ENCODE measurements around the gene ZG16.
"Not testable (repeated sequence)": the region's sequence is repeated elsewhere in the genome, so short reads cannot be mapped to it uniquely, and the experiment has no call there.

ZG16 gene, protein sequence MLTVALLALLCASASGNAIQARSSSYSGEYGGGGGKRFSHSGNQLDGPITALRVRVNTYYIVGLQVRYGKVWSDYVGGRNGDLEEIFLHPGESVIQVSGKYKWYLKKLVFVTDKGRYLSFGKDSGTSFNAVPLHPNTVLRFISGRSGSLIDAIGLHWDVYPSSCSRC

GRCh38 chr16:29777576-29778350 lies at the start of gene ZG16:
TSS of gene ZG16 (plus strand) at chr16:29778256. CDS start at chr16:29779267, 1,011 bp downstream.
- no peak for DNase-seq

GRCh38 chr16:29729116-29729521 lies 48.9 kb upstream of the ZG16 start:
- DNase-seq: peak in 6 of 56 donors; percentile 1 to 10 (median 5)

DNA sequence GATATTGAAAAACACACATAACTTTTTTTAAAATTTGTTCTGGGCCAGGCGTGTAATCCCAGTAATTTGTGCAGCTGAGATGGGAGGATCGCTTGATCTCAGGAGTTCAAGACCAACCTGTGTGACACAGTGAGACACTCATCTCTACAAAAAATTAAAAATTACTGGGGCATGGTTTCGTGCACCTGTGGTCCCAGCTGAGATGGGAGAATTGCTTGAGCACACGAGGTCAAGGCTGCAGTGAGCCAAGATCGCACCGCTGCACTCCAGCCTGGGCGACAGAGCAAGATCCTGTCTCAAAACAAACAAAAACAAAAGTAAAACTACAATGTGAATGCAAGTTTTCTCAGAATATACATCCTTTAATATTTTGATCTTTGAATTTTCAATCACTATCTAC lies 47.4 kb upstream of the ZG16 start:
- DNase-seq: no peak

DNA sequence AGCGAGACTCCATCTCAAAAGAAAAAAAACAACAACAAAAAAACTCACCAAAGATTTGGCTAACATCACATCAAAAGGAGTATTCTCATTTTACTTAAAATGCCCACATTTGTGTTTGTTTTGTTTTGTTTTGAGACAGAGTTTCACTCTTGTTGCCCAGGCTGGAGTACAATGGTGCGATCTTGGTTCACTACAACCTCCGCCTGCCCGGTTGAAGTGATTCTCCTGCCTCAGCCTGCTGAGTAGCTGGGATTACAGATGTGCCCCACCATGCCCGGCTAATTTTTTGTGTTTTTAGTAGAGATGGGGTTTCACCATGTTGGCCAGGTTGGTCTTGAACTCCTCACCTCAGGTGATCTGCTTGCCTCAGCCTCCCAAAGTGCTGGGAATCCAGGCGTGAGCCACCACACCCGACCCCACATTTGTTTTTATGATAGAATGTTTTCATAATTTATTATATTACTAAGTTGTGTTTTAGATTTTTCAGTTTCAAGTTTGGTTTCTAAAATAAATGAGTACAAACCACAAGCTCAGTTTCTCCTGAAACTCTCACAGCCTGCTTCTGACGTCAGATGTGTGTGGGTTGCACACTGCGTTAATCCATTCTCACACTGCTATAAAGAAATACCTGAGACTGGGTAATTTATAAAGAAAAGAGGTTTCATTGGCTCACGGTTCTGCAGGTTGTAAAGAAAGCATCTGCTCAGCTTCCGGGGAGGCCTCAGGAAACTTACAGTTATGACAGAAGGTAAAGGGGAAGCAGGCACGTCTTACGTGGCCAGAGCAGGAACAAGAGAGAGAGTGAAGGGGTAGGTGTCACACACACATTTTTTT lies 46.1 kb upstream of the ZG16 start:
- not testable (repeated sequence) for DNase-seq

DNA sequence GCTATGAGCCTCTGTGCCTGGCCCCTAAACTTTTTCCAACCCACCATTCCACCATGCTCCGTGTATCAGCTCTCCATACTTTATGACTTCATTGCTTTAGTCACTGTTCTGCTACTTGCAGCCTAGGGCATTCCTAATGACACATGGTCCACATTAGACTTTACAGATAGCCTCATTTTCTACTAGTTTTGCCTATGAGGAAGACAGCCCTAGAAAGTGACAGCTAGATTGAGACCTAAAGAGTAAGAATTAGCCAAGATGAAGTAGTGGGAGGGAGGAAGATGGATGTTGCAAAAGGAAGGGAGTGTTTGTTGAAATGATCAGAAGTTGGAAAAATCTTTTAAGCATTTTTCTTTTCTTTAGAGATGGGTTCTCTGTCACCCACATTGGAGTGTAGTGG lies 43.3 kb upstream of the ZG16 start:
- DNase-seq: no peak

DNA sequence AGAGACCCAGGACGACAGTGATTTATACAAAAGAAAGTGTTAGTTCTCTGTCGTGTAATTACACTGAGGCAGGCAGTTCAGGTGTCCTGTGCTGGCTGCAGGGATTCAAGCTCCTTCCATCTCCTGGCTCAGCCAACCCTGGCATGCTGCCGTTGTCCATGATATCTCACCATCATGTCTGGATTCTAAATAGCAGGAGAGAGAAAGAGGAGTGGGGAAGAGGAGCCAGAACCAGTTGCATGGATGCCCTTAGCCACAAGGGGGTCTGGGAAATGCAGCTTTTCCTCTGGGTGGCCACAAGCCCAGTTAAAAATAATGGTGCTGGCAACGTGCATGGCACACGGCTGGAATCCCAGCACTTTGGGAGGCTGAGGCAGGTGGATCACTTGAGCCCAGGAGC lies 41.9 kb upstream of the ZG16 start:
- no peak for DNase-seq

GRCh38 chr16:29736764-29737163 lies 41.3 kb upstream of the ZG16 start:
- no peak for DNase-seq

DNA sequence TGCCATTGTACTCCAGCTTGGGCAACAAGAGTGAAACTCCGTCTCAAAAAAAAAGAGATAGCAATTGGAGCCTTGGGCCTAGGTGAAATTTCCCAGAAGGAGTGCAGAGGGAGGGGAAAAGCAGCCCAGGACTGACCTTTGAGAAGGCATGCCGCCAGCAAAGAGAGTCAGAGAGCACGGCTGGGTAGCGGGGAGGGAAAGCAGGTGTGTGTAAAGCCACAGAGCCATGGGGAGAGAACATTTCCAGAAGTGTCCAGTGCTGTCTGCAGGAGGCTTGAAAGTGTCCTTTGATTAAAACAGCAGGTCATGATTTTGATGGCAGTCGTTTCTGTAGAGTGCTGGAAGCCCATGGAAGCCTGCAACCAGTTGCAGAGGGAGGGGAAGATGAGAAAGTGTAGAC lies 40.3 kb upstream of the ZG16 start:
- DNase-seq: no peak

DNA sequence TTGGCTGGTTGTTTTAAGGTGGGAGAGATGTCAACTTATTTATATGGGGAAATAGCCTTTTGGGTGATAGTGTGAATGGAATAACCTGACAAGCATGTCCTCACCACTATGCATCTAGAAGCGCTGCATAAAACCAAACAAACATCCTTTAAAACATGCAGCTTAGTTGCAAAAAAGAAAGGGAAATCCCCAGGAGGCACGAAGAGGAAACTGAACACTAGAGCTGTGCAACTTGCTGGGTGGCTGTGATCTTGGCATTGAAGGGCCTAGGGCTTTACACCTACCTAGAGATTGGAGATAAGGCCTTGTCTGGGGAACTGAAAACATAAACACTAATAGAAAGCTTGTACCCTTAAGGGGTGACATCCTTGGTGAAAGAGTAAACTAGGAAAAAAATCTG lies 39.5 kb upstream of the ZG16 start:
- no peak for DNase-seq

- not testable (repeated sequence) for DNase-seq
These were observed 38.0 kb upstream of the ZG16 start for GRCh38 chr16:29739927-29740629.

GRCh38 chr16:29740630-29741015 lies 37.4 kb upstream of the ZG16 start:
- not testable (repeated sequence) for DNase-seq

GRCh38 chr16:29742683-29743275 lies 35.3 kb upstream of the ZG16 start:
- no peak for DNase-seq

GRCh38 chr16:29743475-29743826 lies 34.6 kb upstream of the ZG16 start:
- DNase-seq: no peak

- DNase-seq: no peak
These were observed 34.1 kb upstream of the ZG16 start for GRCh38 chr16:29743827-29744531.

DNA sequence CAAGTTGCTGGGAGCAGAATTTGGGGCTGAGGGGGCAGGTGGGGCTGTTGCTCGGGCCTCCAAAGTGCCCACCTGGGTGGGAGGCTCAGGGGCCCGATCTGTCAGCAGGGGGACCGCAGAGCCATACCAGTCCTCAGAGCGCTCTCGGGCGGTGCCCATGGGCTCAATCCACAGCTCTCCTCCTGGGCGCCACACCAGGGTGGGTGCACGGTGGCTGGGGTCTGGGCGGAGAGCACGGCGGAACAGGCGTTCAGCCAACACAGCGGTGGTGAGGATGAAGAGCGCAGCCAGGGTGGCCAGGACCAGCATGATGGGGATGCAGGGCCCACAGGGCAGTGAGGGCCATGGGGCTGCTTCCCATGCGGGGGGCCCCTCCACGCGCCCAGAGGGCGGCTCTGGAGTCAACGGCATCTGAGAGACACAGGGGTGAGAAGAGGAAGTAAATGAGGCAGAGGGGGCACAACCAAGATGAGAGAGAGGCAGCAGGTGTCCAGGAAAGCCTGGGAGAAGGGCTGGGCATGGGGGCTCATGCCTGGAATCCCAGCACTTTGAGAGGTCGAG lies 33.4 kb upstream of the ZG16 start:
- no peak for DNase-seq

DNA sequence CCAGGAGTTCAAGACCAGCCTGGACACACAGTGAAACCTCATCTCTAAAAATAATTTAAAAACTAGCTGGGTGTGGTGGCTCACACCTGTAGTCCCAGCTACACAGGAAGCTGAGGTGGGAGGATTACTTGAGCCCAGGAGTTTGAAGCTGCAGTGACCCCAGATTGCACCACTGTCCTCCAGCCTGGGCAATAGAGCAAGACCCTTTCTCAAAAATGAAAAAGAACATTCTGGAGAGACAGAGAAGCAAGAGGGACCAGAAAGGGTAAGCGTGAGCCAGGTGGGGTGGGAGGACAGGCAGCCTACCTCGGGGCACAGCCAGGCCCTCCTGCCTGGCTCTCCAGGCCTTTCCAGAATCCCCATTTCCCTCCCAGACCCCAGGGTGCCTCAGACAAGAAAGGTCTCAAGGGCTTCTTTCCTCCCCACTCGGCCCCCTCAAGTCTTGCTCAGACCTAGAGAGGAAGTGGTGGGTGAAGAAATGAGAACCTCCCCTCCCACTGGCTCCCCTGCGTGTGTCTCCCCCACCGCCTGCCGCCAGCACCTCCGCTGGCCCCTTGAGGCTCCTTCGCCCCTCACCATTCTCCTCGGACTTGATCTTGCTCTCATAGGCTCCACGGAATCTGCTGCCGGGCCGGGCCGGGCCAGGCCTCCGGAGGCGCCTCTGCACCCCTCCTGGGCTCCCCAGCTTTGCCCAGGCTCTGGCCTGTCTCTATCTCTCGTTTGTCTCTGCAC lies 32.8 kb upstream of the ZG16 start:
- DNase-seq: no peak

GRCh38 chr16:29745853-29746345 lies 32.2 kb upstream of the ZG16 start, which contains the start of gene C16orf54:
TSS of gene C16orf54 (minus strand) at chr16:29745990. CDS start at chr16:29744951, 1,039 bp downstream.
- DNase-seq: peak in 28 of 56 donors; percentile 1 to 41 (median 16)

GRCh38 chr16:29746518-29746917 lies 31.5 kb upstream of the ZG16 start:
- not testable (repeated sequence) for DNase-seq
